Endothelial cell of umbilical vein (primary cell): ENCODE data around the gene SBSN. TPM values are rescaled to one million over a fixed set of nuclear protein-coding genes. Genes with fewer than 3 reads are reported as not detected.

ENCODE experiments used
- BruUV-seq: library from RNA; stranded (reverse); fragments of 400-500 nt; replicated peaks from 2 replicates; lab custom pipeline; 2021; lab: Mats Ljungman, UMichigan
- CTCF ChIA-PET: fragments of 300-600, 350-600 bp; sonication (Branson Sonifier 250); formaldehyde crosslinking; loops from one replicate; lab custom pipeline; 2021; ENCODE audit warnings: antibody characterized with exemption, inconsistent platforms; lab: Charles Lee
- POLR2A ChIA-PET: fragments of 300-600, 350-600 bp; sonication (Branson Sonifier 250); formaldehyde crosslinking; loops from one replicate; lab custom pipeline; 2021; ENCODE audit warnings: antibody characterized with exemption, inconsistent platforms; lab: Charles Lee
- DNase-seq: peaks from one replicate; pipeline ENCODE4 v3.0.0-alpha.2; 2011; ENCODE audit warnings: low read depth, low spot score
- FAIRE-seq: peaks from 2 replicates; lab custom pipeline; 2011; peaks lifted over from hg19 to GRCh38; lab: Jason Lieb, UNC
- H2AFZ ChIP-seq: 2 replicates; pipeline ENCODE4 v1.6.0; 2012; ENCODE audit warnings: low read depth, low read length, control low read depth, inconsistent platforms
- H3K27ac ChIP-seq: 2 replicates; pipeline ENCODE4 v1.5.1; 2011; ENCODE audit warnings: low read depth, mild to moderate bottlenecking, control low read depth, low read length, moderate library complexity; ENCODE audit not compliant: insufficient read depth
- H3K27me3 ChIP-seq, 2 experiments: 2 replicates each; pipeline versions ENCODE4 v1.6.0 to v1.6.1; 2011; ENCODE audit warnings: low read length in 2 of 2, mixed read lengths in 1 of 2; ENCODE audit not compliant: control insufficient read depth in 2 of 2, insufficient read depth in 2 of 2
- H3K36me3 ChIP-seq, 2 experiments: 2 replicates in 1 of 2; 3 replicates in 1 of 2; pipeline ENCODE4 v1.5.1; 2011; ENCODE audit warnings: low read length in 2 of 2, mild to moderate bottlenecking in 1 of 2, moderate library complexity in 1 of 2; ENCODE audit not compliant: control insufficient read depth in 2 of 2, insufficient read depth in 2 of 2; ENCODE audit errors: extremely low read depth in 1 of 2
- H3K4me1 ChIP-seq: 3 replicates; pipeline ENCODE4 v1.5.1; 2011; ENCODE audit warnings: mild to moderate bottlenecking, low read length; ENCODE audit not compliant: control insufficient read depth, insufficient read depth; ENCODE audit errors: extremely low read depth
- H3K4me2 ChIP-seq: 2 replicates; pipeline ENCODE4 v1.6.1; 2011; ENCODE audit warnings: low read length, control low read depth, mixed read lengths; ENCODE audit not compliant: insufficient read depth
- H3K4me3 ChIP-seq, 3 experiments: fragments of 200-600 bp in 1 of 3; sonication (generic), shearing (Covaris generic) in 1 of 3; replicated peaks in 1 of 3; 2 replicates each; pipeline ENCODE4 v1.5.1; 2011 to 2016; ENCODE audit warnings: control low read depth in 3 of 3, low read length in 3 of 3, mild to moderate bottlenecking in 2 of 3, inconsistent platforms in 1 of 3, low read depth in 1 of 3, moderate library complexity in 1 of 3; ENCODE audit not compliant: insufficient read depth in 1 of 3
- H3K79me2 ChIP-seq: 2 replicates; pipeline ENCODE4 v1.6.0; 2012; ENCODE audit warnings: low read length, inconsistent platforms; ENCODE audit not compliant: control insufficient read depth, insufficient read depth
- H3K9ac ChIP-seq: replicated peaks from 2 replicates; pipeline ENCODE3; 2011; ENCODE audit warnings: low read length, control low read depth; ENCODE audit not compliant: insufficient read depth; ENCODE audit errors: extremely low read depth
- H3K9me1 ChIP-seq: replicated peaks from 3 replicates; pipeline ENCODE4 v1.6.0; 2011; ENCODE audit warnings: mild to moderate bottlenecking, low read length; ENCODE audit not compliant: control insufficient read depth, insufficient read depth; ENCODE audit errors: extremely low read depth
- H3K9me3 ChIP-seq: replicated peaks from 2 replicates; pipeline ENCODE4 v1.5.1; 2012; ENCODE audit warnings: low read length, inconsistent platforms; ENCODE audit not compliant: control insufficient read depth, insufficient read depth
- H4K20me1 ChIP-seq: replicated peaks from 2 replicates; pipeline ENCODE3; 2011; ENCODE audit warnings: mild to moderate bottlenecking, low read length; ENCODE audit not compliant: control insufficient read depth, insufficient read depth; ENCODE audit errors: extremely low read depth
- EZH2 ChIP-seq: IDR thresholded peaks from 2 replicates; pipeline ENCODE4 v1.6.1; 2012; ENCODE audit warnings: borderline replicate concordance, low read depth, mild to moderate bottlenecking, moderate library complexity, low read length, inconsistent platforms; ENCODE audit not compliant: severe bottlenecking
- FOS ChIP-seq: IDR thresholded peaks from 2 replicates; pipeline ENCODE4 v1.6.1; 2011; ENCODE audit warnings: mild to moderate bottlenecking, low read length, moderate library complexity, borderline replicate concordance; ENCODE audit not compliant: insufficient read depth
- GATA2 ChIP-seq: IDR thresholded peaks from 2 replicates; pipeline ENCODE4 v1.7.0; 2011; ENCODE audit warnings: low read depth, mild to moderate bottlenecking, moderate library complexity, mixed read lengths, low read length; ENCODE audit not compliant: insufficient read length, insufficient read depth
- JUN ChIP-seq: IDR thresholded peaks from 2 replicates; pipeline ENCODE4 v1.6.1; 2011; ENCODE audit warnings: borderline replicate concordance, low read depth; ENCODE audit not compliant: insufficient read length, insufficient read depth
- MYC ChIP-seq: IDR thresholded peaks from one replicate; pipeline ENCODE4 v1.6.1; 2011; ENCODE audit warnings: mild to moderate bottlenecking, low read depth, low read length
- POLR2A ChIP-seq: IDR thresholded peaks from 2 replicates; pipeline ENCODE4 v1.6.1; 2012; ENCODE audit warnings: low read depth, mild to moderate bottlenecking, control low read depth, low read length
- POLR2AphosphoS5 ChIP-seq: IDR thresholded peaks from 2 replicates; pipeline ENCODE4 v1.6.1; 2012; ENCODE audit warnings: low read depth, mild to moderate bottlenecking, control low read depth, low read length, moderate library complexity; ENCODE audit not compliant: insufficient read depth
- dilution Hi-C: fragments of 300-500 bp; cut with MboI; formaldehyde crosslinking; loops from one replicate; pipeline ENCODE4 v1.15.0; 2019; ENCODE audit warnings: low sequenced_read_pairs; ENCODE audit not compliant: extremely low pct_ligation_motif_present
- intact Hi-C: fragments of 100-400 bp; cut with micrococcal nuclease; formaldehyde crosslinking; loops from one replicate; pipeline ENCODE4 v1.10.0; 2022
- polyA plus RNA-seq, 4 experiments: library from polyadenylated mRNA; depleted of rRNA in 3 of 4; stranded (reverse) in 3 of 4; unstranded in 1 of 4; fragments of >200 nt; gene quantifications; 2 replicates each; pipeline versions ENCODE4 v1.2.1 to v1.2.3, GENCODE V29; 2011 to 2012; ENCODE audit warnings: missing spikeins in 1 of 4
- total RNA-seq: library from RNA; stranded (reverse); gene quantifications from 2 replicates; pipeline ENCODE4 v1.2.3, GENCODE V29; 2021
- TF ChIP-seq, protein P1 (sequence below), 2 donors: IDR thresholded peaks; 1 replicate in 1 of 2; 2 replicates in 1 of 2; pipeline ENCODE4 v1.5.1; 2011; ENCODE audit warnings: low read length in 2 of 2, mild to moderate bottlenecking in 2 of 2, moderate library complexity in 2 of 2, control low read depth in 1 of 2, inconsistent platforms in 1 of 2, low read depth in 1 of 2; ENCODE audit not compliant: insufficient read depth in 1 of 2; ENCODE audit errors: extremely low read depth in 1 of 2
- TF ChIP-seq, protein P2 (sequence below): IDR thresholded peaks from 2 replicates; pipeline ENCODE4 v1.6.1; 2011; ENCODE audit not compliant: insufficient read depth, insufficient read length

The SBSN gene
- total and polyA plus RNA-seq, 2 donors (not counting 3 experiments of a cell fraction or from before 2014, with no cell fraction given), result not detected

DNA sequence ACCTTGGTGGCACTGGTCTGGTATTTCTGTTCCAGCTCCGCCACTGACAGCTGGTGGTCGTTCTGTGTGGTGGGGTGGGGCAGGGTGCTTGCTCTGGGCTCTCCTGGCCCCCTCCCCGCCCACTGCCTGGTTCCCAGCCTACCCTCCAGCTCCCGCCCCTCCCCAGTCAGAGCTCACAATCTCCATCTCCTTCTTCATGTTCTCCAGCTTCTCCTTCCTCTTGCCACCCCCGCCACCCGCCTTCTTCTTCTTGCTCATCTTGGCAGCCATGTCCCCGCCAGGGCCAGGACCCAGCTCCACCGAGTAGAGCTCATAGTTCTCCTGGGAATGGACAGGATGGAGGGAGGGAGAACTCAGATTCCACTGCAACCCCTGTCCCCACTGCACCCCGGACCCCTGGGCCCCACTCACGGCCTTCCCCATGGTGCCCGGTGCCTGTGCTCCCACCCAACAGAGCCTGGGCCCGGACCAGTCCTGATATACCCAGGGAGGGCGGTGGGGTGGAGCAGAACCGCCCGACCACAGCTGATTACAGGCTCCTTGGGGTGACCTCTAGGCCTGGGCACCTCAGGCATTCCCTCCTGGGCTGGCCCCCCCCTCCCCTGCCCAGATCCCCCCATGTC is 35.2 kb upstream of the SBSN start, which contains the start of gene ATP4A:
Gene ATP4A, minus strand, starts transcription at position 452 of the 623 bp plus-strand sequence. Its CDS starts 29 bp downstream, at position 423.
- ChIA-PET CTCF (interaction anchor here (1.5 kb wide), 1 partner anchor 15 kb away, joined by 6 read pairs; no protein-coding TSS in a partner anchor), POLR2A (no interaction called here)
- DNase-seq (no peak), FAIRE-seq (no peak)
- no peaks in the 10 kb centered on the region for H3K4me1 ChIP-seq
- H3K36me3 ChIP-seq, result no peaks in the 10 kb centered on the region
- H3K4me2 ChIP-seq, result no peak within 1 kb of the TSS
- no TSS peak for BruUV-seq
- peaks cover 0 to 4% of the 10 kb centered on the region in 2 experiments for H3K27me3 ChIP-seq
- H3K9ac ChIP-seq, result no peak within 1 kb of the TSS
- no peak within 1 kb of the TSS for H3K27ac ChIP-seq
- H3K9me3 ChIP-seq, result no peaks in the 10 kb centered on the region
- no peaks in the 10 kb centered on the region for H3K79me2 ChIP-seq
- no peaks in the 10 kb centered on the region for H4K20me1 ChIP-seq
- TF ChIP-seq EZH2 (no peak), JUN (no peak), MYC (no peak), POLR2AphosphoS5 (no peak), FOS (no peak), GATA2 (no peak), POLR2A (no peak)
- TF ChIP-seq, protein P1, sequence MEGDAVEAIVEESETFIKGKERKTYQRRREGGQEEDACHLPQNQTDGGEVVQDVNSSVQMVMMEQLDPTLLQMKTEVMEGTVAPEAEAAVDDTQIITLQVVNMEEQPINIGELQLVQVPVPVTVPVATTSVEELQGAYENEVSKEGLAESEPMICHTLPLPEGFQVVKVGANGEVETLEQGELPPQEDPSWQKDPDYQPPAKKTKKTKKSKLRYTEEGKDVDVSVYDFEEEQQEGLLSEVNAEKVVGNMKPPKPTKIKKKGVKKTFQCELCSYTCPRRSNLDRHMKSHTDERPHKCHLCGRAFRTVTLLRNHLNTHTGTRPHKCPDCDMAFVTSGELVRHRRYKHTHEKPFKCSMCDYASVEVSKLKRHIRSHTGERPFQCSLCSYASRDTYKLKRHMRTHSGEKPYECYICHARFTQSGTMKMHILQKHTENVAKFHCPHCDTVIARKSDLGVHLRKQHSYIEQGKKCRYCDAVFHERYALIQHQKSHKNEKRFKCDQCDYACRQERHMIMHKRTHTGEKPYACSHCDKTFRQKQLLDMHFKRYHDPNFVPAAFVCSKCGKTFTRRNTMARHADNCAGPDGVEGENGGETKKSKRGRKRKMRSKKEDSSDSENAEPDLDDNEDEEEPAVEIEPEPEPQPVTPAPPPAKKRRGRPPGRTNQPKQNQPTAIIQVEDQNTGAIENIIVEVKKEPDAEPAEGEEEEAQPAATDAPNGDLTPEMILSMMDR (IDR thresholded peaks at IDR 0.05; ENCODE audit: extremely low read depth in 1 of 2, insufficient read depth in 1 of 2, low read depth in 1 of 2, low read length in 2 of 2), result no peak
- TF ChIP-seq, protein P2, sequence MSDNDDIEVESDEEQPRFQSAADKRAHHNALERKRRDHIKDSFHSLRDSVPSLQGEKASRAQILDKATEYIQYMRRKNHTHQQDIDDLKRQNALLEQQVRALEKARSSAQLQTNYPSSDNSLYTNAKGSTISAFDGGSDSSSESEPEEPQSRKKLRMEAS, result no peak
- dilution Hi-C loops, result no loop called here
- H2AFZ ChIP-seq, result no peak within 1 kb of the TSS
- no peaks in the 10 kb centered on the region for H3K9me1 ChIP-seq
- no peak within 1 kb of the TSS for H3K4me3 ChIP-seq
- intact Hi-C loops, result no loop called here
